ENCODE data around the gene PDE6G.
"Not testable (repeated sequence)": the region's sequence is repeated elsewhere in the genome, so short reads cannot be mapped to it uniquely, and the experiment has no call there.

The PDE6G gene

GRCh38 chr17:81681672-81682071, 25.3 kb upstream of the PDE6G start:
- DNase-seq (ENCODE audit: insufficient read length, low spot score) (no peak), FAIRE-seq (no peak)

DNA sequence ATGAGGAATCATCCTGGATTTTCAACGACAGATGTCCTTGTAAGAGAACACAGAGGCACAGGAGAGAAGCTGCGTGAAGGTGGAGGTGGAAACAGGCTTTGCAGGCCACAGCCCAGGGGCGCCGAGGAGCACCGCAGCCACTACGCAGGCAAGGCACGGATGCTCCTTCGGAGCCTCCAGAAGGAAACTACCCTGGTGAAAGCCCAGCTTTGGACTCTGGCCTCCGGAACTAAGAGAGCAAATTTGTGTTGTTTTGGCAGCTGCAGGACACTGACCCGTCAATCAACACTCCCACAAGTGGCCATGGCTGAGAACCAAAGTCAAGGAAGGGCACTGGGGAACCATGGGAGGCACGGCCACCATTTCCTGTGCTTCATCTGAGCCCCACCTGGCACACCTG, 23.8 kb upstream of the PDE6G start:
- no peak for TF ChIP-seq PAX5 (IDR thresholded peaks at IDR 0.05; ENCODE audit: insufficient read depth, low read length, severe bottlenecking)
- TF ChIP-seq TAF1 (IDR thresholded peaks at IDR 0.05; ENCODE audit: low read depth, low read length): no peak
- TF ChIP-seq POLR2A (IDR thresholded peaks at IDR 0.05; ENCODE audit: low read depth, low read length): no peak
- TF ChIP-seq SPI1 (IDR thresholded peaks at IDR 0.05; ENCODE audit: low read depth, low read length): no peak
- no peak for TF ChIP-seq POLR2AphosphoS5 (IDR thresholded peaks at IDR 0.05; ENCODE audit: low read depth, low read length)
- no peak for TF ChIP-seq POU2F2 (IDR thresholded peaks at IDR 0.05; ENCODE audit: low read depth, low read length)
- DNase-seq (ENCODE audit: insufficient read length, low spot score): no peak

More at GRCh38 chr17:81681672-81682071, 25.3 kb upstream of the PDE6G start:
- TF ChIP-seq TAF1 (IDR thresholded peaks at IDR 0.05; ENCODE audit: low read depth, low read length): no peak
- no peak for TF ChIP-seq POU2F2 (IDR thresholded peaks at IDR 0.05; ENCODE audit: low read depth, low read length)
- TF ChIP-seq POLR2A (IDR thresholded peaks at IDR 0.05; ENCODE audit: low read depth, low read length): no peak
- TF ChIP-seq POLR2AphosphoS5 (IDR thresholded peaks at IDR 0.05; ENCODE audit: low read depth, low read length): no peak
- TF ChIP-seq PAX5 (IDR thresholded peaks at IDR 0.05; ENCODE audit: insufficient read depth, low read length, severe bottlenecking): no peak
- TF ChIP-seq SPI1 (IDR thresholded peaks at IDR 0.05; ENCODE audit: low read depth, low read length): no peak

GRCh38 chr17:81676906-81677305, 20.6 kb upstream of the PDE6G start:
- DNase-seq (ENCODE audit: insufficient read length, low spot score): no peak
- FAIRE-seq: no peak
- TF ChIP-seq SPI1 (IDR thresholded peaks at IDR 0.05; ENCODE audit: low read depth, low read length): no peak
- TF ChIP-seq TAF1 (IDR thresholded peaks at IDR 0.05; ENCODE audit: low read depth, low read length): no peak
- TF ChIP-seq PAX5 (IDR thresholded peaks at IDR 0.05; ENCODE audit: insufficient read depth, low read length, severe bottlenecking): no peak
- TF ChIP-seq POU2F2 (IDR thresholded peaks at IDR 0.05; ENCODE audit: low read depth, low read length): no peak
- no peak for TF ChIP-seq POLR2A (IDR thresholded peaks at IDR 0.05; ENCODE audit: low read depth, low read length)
- TF ChIP-seq POLR2AphosphoS5 (IDR thresholded peaks at IDR 0.05; ENCODE audit: low read depth, low read length): no peak

More for the DNA sequence above, 23.8 kb upstream of the PDE6G start:
- no peak for FAIRE-seq

GRCh38 chr17:81675515-81676221, 19.3 kb upstream of the PDE6G start:
- not testable (repeated sequence) for DNase-seq (ENCODE audit: insufficient read length, low spot score)
- FAIRE-seq: peak; percentile 80

GRCh38 chr17:81673561-81674258, 17.4 kb upstream of the PDE6G start:
- FAIRE-seq (no peak), DNase-seq (ENCODE audit: insufficient read length, low spot score) (no peak)
- no peak for TF ChIP-seq POU2F2 (IDR thresholded peaks at IDR 0.05; ENCODE audit: low read depth, low read length)
- no peak for TF ChIP-seq POLR2AphosphoS5 (IDR thresholded peaks at IDR 0.05; ENCODE audit: low read depth, low read length)
- TF ChIP-seq SPI1 (IDR thresholded peaks at IDR 0.05; ENCODE audit: low read depth, low read length): no peak
- TF ChIP-seq PAX5 (IDR thresholded peaks at IDR 0.05; ENCODE audit: insufficient read depth, low read length, severe bottlenecking): no peak
- TF ChIP-seq TAF1 (IDR thresholded peaks at IDR 0.05; ENCODE audit: low read depth, low read length): no peak
- TF ChIP-seq POLR2A (IDR thresholded peaks at IDR 0.05; ENCODE audit: low read depth, low read length): no peak

DNA sequence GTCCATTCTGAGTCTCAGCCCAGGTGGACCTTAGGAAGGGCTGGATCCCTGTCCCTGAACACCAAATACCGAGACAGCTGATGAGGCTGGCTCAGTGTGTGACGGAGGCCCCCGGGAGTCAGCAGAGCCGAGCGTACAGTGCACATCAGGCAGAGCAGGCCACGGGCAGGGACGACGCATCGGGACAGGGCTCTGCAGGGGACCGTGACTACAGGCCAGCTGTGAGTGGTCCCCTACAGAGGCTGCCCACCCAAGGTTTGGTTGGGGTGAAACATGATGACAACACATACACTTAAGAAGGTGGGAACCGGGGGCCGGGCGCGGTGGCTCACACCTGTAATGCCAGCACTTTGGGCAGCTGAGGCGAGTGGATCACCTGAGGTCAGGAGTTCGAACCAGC, 16.6 kb upstream of the PDE6G start:
- TF ChIP-seq POLR2AphosphoS5 (IDR thresholded peaks at IDR 0.05; ENCODE audit: low read depth, low read length) (no peak), POU2F2 (IDR thresholded peaks at IDR 0.05; ENCODE audit: low read depth, low read length) (no peak), SPI1 (IDR thresholded peaks at IDR 0.05; ENCODE audit: low read depth, low read length) (no peak), POLR2A (IDR thresholded peaks at IDR 0.05; ENCODE audit: low read depth, low read length) (no peak), TAF1 (IDR thresholded peaks at IDR 0.05; ENCODE audit: low read depth, low read length) (no peak), PAX5 (IDR thresholded peaks at IDR 0.05; ENCODE audit: insufficient read depth, low read length, severe bottlenecking) (no peak)
- no peak for FAIRE-seq
- no peak for DNase-seq (ENCODE audit: insufficient read length, low spot score)

- FAIRE-seq (no peak), DNase-seq (ENCODE audit: insufficient read length, low spot score) (no peak)
- TF ChIP-seq POLR2AphosphoS5 (IDR thresholded peaks at IDR 0.05; ENCODE audit: low read depth, low read length): no peak
- TF ChIP-seq POLR2A (IDR thresholded peaks at IDR 0.05; ENCODE audit: low read depth, low read length): no peak
- no peak for TF ChIP-seq POU2F2 (IDR thresholded peaks at IDR 0.05; ENCODE audit: low read depth, low read length)
- no peak for TF ChIP-seq SPI1 (IDR thresholded peaks at IDR 0.05; ENCODE audit: low read depth, low read length)
- TF ChIP-seq TAF1 (IDR thresholded peaks at IDR 0.05; ENCODE audit: low read depth, low read length): no peak
- no peak for TF ChIP-seq PAX5 (IDR thresholded peaks at IDR 0.05; ENCODE audit: insufficient read depth, low read length, severe bottlenecking)
Measured at GRCh38 chr17:81672504-81672903, 16.2 kb upstream of the PDE6G start.

DNA sequence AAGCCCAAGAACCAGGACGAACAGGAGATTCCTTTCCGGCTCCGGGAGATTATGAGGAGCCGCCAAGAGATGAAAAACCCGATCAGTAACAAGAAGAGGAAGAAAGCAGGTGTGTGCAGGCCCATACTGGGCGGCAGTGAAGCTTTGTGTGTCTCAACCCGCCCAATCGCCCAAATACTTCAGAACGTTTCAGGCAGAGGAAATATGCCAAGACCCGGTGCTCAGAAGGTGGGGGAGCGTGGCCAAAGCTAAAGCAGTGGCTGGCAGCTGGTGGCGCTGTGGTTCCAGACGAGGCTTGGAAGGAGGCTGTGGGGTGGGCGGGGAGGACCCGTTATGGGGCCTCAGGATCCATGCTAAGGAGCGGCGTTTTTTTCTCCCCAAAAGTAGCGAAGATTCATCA, 11.4 kb upstream of the PDE6G start:
- no peak for TF ChIP-seq TAF1 (IDR thresholded peaks at IDR 0.05; ENCODE audit: low read depth, low read length)
- TF ChIP-seq POLR2A (IDR thresholded peaks at IDR 0.05; ENCODE audit: low read depth, low read length): no peak
- no peak for TF ChIP-seq PAX5 (IDR thresholded peaks at IDR 0.05; ENCODE audit: insufficient read depth, low read length, severe bottlenecking)
- TF ChIP-seq SPI1 (IDR thresholded peaks at IDR 0.05; ENCODE audit: low read depth, low read length): no peak
- TF ChIP-seq POLR2AphosphoS5 (IDR thresholded peaks at IDR 0.05; ENCODE audit: low read depth, low read length): no peak
- DNase-seq (ENCODE audit: insufficient read length, low spot score) (no peak), FAIRE-seq (no peak)

DNA sequence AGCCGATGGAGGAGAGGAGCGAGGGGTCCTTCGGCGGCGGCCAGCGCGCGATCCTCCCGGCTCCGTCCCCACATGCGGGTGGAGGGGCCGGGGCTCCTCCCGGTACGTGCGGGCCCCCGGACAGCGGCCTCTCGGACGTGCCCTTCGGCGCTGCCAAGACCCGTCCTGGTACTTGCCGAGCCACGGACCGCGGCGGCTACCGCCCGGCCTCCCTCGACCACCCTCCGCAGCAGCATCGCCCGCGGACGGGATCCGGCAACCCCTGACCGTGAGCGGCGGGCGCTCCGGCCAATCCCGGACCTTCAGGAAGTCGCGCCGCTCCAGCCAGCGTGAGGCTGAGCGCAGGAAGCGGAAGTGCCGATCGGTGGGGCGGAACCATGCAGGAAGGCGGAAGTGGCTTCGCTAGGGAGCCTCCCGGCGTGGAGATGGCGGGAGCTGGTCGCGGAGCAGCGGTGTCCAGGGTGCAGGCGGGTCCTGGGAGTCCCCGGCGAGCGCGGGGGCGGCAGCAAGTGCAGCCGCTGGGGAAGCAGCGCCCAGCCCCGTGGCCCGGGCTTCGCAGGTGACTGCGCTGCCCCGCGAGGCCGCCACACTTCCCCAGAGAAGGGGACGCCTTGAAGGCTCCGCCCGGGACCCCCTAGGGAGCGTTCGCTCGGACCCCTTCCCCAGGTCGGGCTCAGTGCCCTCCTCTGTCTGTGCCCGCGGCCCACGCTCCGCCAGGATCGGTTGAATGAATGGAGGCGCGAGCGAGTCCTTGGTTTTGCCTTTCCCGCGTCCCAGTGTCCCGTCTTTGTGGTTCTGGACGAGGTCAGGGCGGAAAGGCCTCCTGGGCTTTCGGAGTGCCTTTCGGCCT, 10.2 kb upstream of the PDE6G start, which contains the start of the genes CCDC137 and OXLD1:
TSS of gene CCDC137 (plus strand) at position 396 of the 850 bp plus-strand sequence. CDS start at position 426, 30 bp downstream.
TSS of gene OXLD1 (minus strand) at position 264 of the 850 bp plus-strand sequence. CDS start at position 236, 28 bp downstream.
- TF ChIP-seq POLR2A (IDR thresholded peaks at IDR 0.05; ENCODE audit: low read depth, low read length) (peak; percentile 97), POU2F2 (IDR thresholded peaks at IDR 0.05; ENCODE audit: low read depth, low read length) (peak; percentile 67; the same call in 1 of the 2 replicates), SPI1 (IDR thresholded peaks at IDR 0.05; ENCODE audit: low read depth, low read length) (peak; percentile 90), TAF1 (IDR thresholded peaks at IDR 0.05; ENCODE audit: low read depth, low read length) (peak; percentile 94), POLR2AphosphoS5 (IDR thresholded peaks at IDR 0.05; ENCODE audit: low read depth, low read length) (peak; percentile 97), PAX5 (IDR thresholded peaks at IDR 0.05; ENCODE audit: insufficient read depth, low read length, severe bottlenecking) (peak; percentile 39)
- FAIRE-seq: peak; percentile 98
- peak; percentile 98 for DNase-seq (ENCODE audit: insufficient read length, low spot score)
